H1 (cell line): ENCODE data around the gene NHSL2. TPM values are rescaled to one million over a fixed set of nuclear protein-coding genes. Genes with fewer than 3 reads are reported as not detected.
A peak's percentile ranks its signal among the peaks of the same experiment; 100 is the strongest.

ENCODE experiments used
- CTCF ChIA-PET: fragments of 300-600 bp; sonication (Branson Sonifier 250); formaldehyde crosslinking; loops from one replicate; lab custom pipeline; 2021; ENCODE audit not compliant: partially characterized antibody; lab: Charles Lee
- POLR2A ChIA-PET: fragments of 300-600 bp; sonication (Branson Sonifier 250); formaldehyde crosslinking; loops from one replicate; lab custom pipeline; 2021; ENCODE audit warnings: inconsistent platforms; ENCODE audit not compliant: partially characterized antibody; lab: Charles Lee
- DNase-seq, 2 experiments: peaks; one replicate each; pipeline versions ENCODE4 v3.0.0 to v3.0.0-alpha.2; 2010 to 2022; ENCODE audit warnings: low spot score in 2 of 2, low read depth in 1 of 2, mixed read lengths in 1 of 2
- FAIRE-seq: peaks from 2 replicates; lab custom pipeline; 2011; peaks lifted over from hg19 to GRCh38; lab: Jason Lieb, UNC
- H2AFZ ChIP-seq: 2 replicates; pipeline ENCODE4 v1.8.1; 2012; ENCODE audit warnings: low read length, inconsistent platforms
- H2AK5ac ChIP-seq: 2 replicates; pipeline ENCODE4 v1.6.1; 2013; ENCODE audit warnings: low read depth, low read length
- H2BK120ac ChIP-seq: replicated peaks from 2 replicates; pipeline ENCODE3; 2013; ENCODE audit warnings: low read depth, low read length, inconsistent platforms
- H2BK12ac ChIP-seq: 2 replicates; pipeline ENCODE4 v1.6.1; 2013; ENCODE audit warnings: low read depth, low read length
- H2BK15ac ChIP-seq: 2 replicates; pipeline ENCODE4 v1.6.1; 2013; ENCODE audit warnings: low read length
- H2BK20ac ChIP-seq: 2 replicates; pipeline ENCODE4 v1.6.1; 2013; ENCODE audit warnings: low read length
- H2BK5ac ChIP-seq: 2 replicates; pipeline ENCODE4 v1.6.1; 2013; ENCODE audit warnings: low read depth, low read length
- H3K14ac ChIP-seq: 2 replicates; pipeline ENCODE4 v1.6.1; 2013; ENCODE audit warnings: inconsistent platforms; ENCODE audit not compliant: insufficient read length
- H3K18ac ChIP-seq: 2 replicates; pipeline ENCODE4 v1.6.1; 2013; ENCODE audit warnings: low read length; ENCODE audit errors: extremely low read depth
- H3K23ac ChIP-seq: 2 replicates; pipeline ENCODE4 v1.6.1; 2013; ENCODE audit warnings: inconsistent platforms; ENCODE audit not compliant: insufficient read length
- H3K23me2 ChIP-seq: 2 replicates; pipeline ENCODE4 v1.6.1; 2013; ENCODE audit warnings: low read depth, low read length
- H3K27ac ChIP-seq: 2 replicates; pipeline ENCODE4 v1.6.1; 2011; ENCODE audit warnings: low read depth, low read length, inconsistent platforms
- H3K27me3 ChIP-seq, 4 experiments: replicated peaks in 1 of 4; 1 replicate in 1 of 4; 2 replicates in 3 of 4; pipeline versions ENCODE4 v1.6.1 to v1.8.1; 2011 to 2013; ENCODE audit warnings: low read length in 3 of 4, mild to moderate bottlenecking in 3 of 4, inconsistent platforms in 2 of 4, mixed read lengths in 2 of 4, moderate library complexity in 1 of 4; ENCODE audit not compliant: control insufficient read depth in 3 of 4, insufficient read depth in 3 of 4; ENCODE audit errors: extremely low read depth in 1 of 4
- H3K36me3 ChIP-seq, 4 experiments: 2 replicates each; pipeline versions ENCODE4 v1.6.1 to v1.8.1; 2011 to 2013; ENCODE audit warnings: mild to moderate bottlenecking in 4 of 4, low read length in 3 of 4, moderate library complexity in 2 of 4, control low read depth in 1 of 4, inconsistent platforms in 1 of 4; ENCODE audit not compliant: insufficient read depth in 4 of 4, control insufficient read depth in 2 of 4
- H3K4ac ChIP-seq: replicated peaks from 2 replicates; pipeline ENCODE3; 2013; ENCODE audit warnings: low read length, low read depth, mixed read lengths, inconsistent platforms; ENCODE audit not compliant: insufficient read length
- H3K4me1 ChIP-seq, 4 experiments: replicated peaks in 1 of 4; 1 replicate in 1 of 4; 2 replicates in 3 of 4; pipeline versions ENCODE4 v1.6.1 to v1.8.1; 2011 to 2013; ENCODE audit warnings: low read length in 3 of 4, inconsistent platforms in 2 of 4, mixed read lengths in 1 of 4; ENCODE audit not compliant: insufficient read depth in 4 of 4, control insufficient read depth in 3 of 4
- H3K4me2 ChIP-seq, 2 experiments: 2 replicates each; pipeline versions ENCODE4 v1.6.1 to v1.8.1; 2011 to 2013; ENCODE audit warnings: low read depth in 2 of 2, low read length in 2 of 2, control low read depth in 1 of 2, inconsistent platforms in 1 of 2, mild to moderate bottlenecking in 1 of 2; ENCODE audit not compliant: insufficient read depth in 1 of 2
- H3K4me3 ChIP-seq, 4 experiments: fragments of 200-600, 300-600 bp in 1 of 4; sonication (generic), shearing (Covaris generic), sonication (Bioruptor Twin) in 1 of 4; 2 replicates each; pipeline versions ENCODE4 v1.5.1 to v1.8.1; 2011 to 2016; ENCODE audit warnings: low read length in 4 of 4, low read depth in 3 of 4, control low read depth in 2 of 4, inconsistent platforms in 2 of 4, mild to moderate bottlenecking in 2 of 4, mixed read lengths in 1 of 4, moderate library complexity in 1 of 4; ENCODE audit not compliant: insufficient read depth in 2 of 4; ENCODE audit errors: extremely low read depth in 1 of 4
- H3K56ac ChIP-seq: replicated peaks from 2 replicates; pipeline ENCODE3; 2013; ENCODE audit warnings: low read depth, mild to moderate bottlenecking, mixed read lengths, low read length, inconsistent platforms; ENCODE audit not compliant: insufficient read length
- H3K79me1 ChIP-seq: 2 replicates; pipeline ENCODE4 v1.6.1; 2013; ENCODE audit warnings: low read depth, low read length, control low read depth
- H3K79me2 ChIP-seq, 2 experiments: 2 replicates each; pipeline versions ENCODE4 v1.6.1 to v1.8.1; 2012 to 2013; ENCODE audit warnings: low read length in 2 of 2, mild to moderate bottlenecking in 2 of 2, inconsistent platforms in 1 of 2; ENCODE audit not compliant: insufficient read depth in 2 of 2, control insufficient read depth in 1 of 2
- H3K9ac ChIP-seq, 4 experiments: replicated peaks in 1 of 4; 1 replicate in 1 of 4; 2 replicates in 3 of 4; pipeline versions ENCODE4 v1.6.1 to v1.8.1; 2011 to 2013; ENCODE audit warnings: low read depth in 3 of 4, low read length in 3 of 4, control low read depth in 2 of 4, mild to moderate bottlenecking in 2 of 4, moderate library complexity in 2 of 4, inconsistent platforms in 1 of 4; ENCODE audit errors: extremely low read depth in 1 of 4
- H3K9me3 ChIP-seq, 2 experiments: 2 replicates each; pipeline versions ENCODE4 v1.6.1 to v1.8.1; 2012 to 2013; ENCODE audit warnings: mild to moderate bottlenecking in 2 of 2, moderate library complexity in 2 of 2, control low read depth in 1 of 2, inconsistent platforms in 1 of 2, low read depth in 1 of 2, low read length in 1 of 2, mixed read lengths in 1 of 2; ENCODE audit not compliant: insufficient read depth in 2 of 2
- H4K20me1 ChIP-seq, 2 experiments: replicated peaks in 1 of 2; 2 replicates each; pipeline versions ENCODE3 to v1.8.1; 2011 to 2013; ENCODE audit warnings: inconsistent platforms in 2 of 2, low read length in 2 of 2, mild to moderate bottlenecking in 1 of 2; ENCODE audit not compliant: insufficient read depth in 2 of 2, control insufficient read depth in 1 of 2
- H4K5ac ChIP-seq: 2 replicates; pipeline ENCODE4 v1.6.1; 2013; ENCODE audit warnings: low read length, low read depth, mixed read lengths, inconsistent platforms; ENCODE audit not compliant: insufficient read length
- H4K8ac ChIP-seq: 2 replicates; pipeline ENCODE4 v1.8.0; 2013; ENCODE audit warnings: mild to moderate bottlenecking, moderate library complexity, low read length, inconsistent platforms; ENCODE audit not compliant: insufficient read depth; ENCODE audit errors: extremely low read depth
- H4K91ac ChIP-seq: replicated peaks from 2 replicates; pipeline ENCODE3; 2013; ENCODE audit warnings: low read length, mixed read lengths, inconsistent platforms; ENCODE audit not compliant: insufficient read length
- ASH2L ChIP-seq: fragments of 200-600, 300-600 bp; sonication (generic); IDR thresholded peaks from one replicate; pipeline ENCODE4 v1.7.1; 2017; ENCODE audit warnings: low read length
- BRCA1 ChIP-seq: IDR thresholded peaks from 2 replicates; pipeline ENCODE4 v1.6.1; 2012; ENCODE audit warnings: low read depth, low read length, improper control_type of control experiment
- CHD2 ChIP-seq: IDR thresholded peaks from 2 replicates; pipeline ENCODE4 v1.6.1; 2012; ENCODE audit warnings: low read length, improper control_type of control experiment
- JUND ChIP-seq: IDR thresholded peaks from 2 replicates; pipeline ENCODE4 v1.6.1; 2011; ENCODE audit warnings: mild to moderate bottlenecking, improper control_type of control experiment, low read length
- RAD21 ChIP-seq, 2 experiments: IDR thresholded peaks in 1 of 2; conservative IDR thresholded peaks in 1 of 2; 2 replicates each; pipeline ENCODE4 v1.6.1; 2011; ENCODE audit warnings: low read depth in 2 of 2, low read length in 2 of 2, improper control_type of control experiment in 1 of 2, inconsistent platforms in 1 of 2, mild to moderate bottlenecking in 1 of 2, moderate library complexity in 1 of 2
- RNF2 ChIP-seq: fragments of 200-900, 300-1000 bp; sonication (generic); IDR thresholded peaks from 2 replicates; pipeline ENCODE4 v1.7.1; 2016; ENCODE audit warnings: borderline replicate concordance, low read depth, mild to moderate bottlenecking, antibody characterized with exemption, low read length; ENCODE audit not compliant: poor library complexity, severe bottlenecking; ENCODE audit errors: missing control alignments
- SIRT6 ChIP-seq: IDR thresholded peaks from one replicate; pipeline ENCODE4 v1.7.1; 2012; ENCODE audit warnings: low read length, inconsistent platforms
- SP1 ChIP-seq: IDR thresholded peaks from 2 replicates; pipeline ENCODE4 v1.6.1; 2011; ENCODE audit warnings: low read depth, low read length
- SRF ChIP-seq: IDR thresholded peaks from 2 replicates; pipeline ENCODE4 v1.6.1; 2011; ENCODE audit warnings: mild to moderate bottlenecking, low read depth, low read length, moderate library complexity
- WGBS, 2 experiments: shearing (Covaris generic) in 1 of 2; methylation state at CpG; one replicate each; pipeline versions ENCODE4 v1.1.6 to v1.1.7; 2013 to 2015; ENCODE audit warnings: low lambda C conversion rate in 2 of 2, mixed read lengths in 2 of 2, inconsistent platforms in 1 of 2, low coverage in 1 of 2, missing lambda C conversion rate in 1 of 2; ENCODE audit not compliant: insufficient replicate concordance in 2 of 2, insufficient coverage in 1 of 2, insufficient read length in 1 of 2; ENCODE audit errors: extremely low coverage in 1 of 2, missing lambda C conversion rate in 1 of 2; 5-methylcytosine and 5-hydroxymethylcytosine counted together
- polyA plus RNA-seq, 7 experiments: library from polyadenylated mRNA; depleted of rRNA in 3 of 7; stranded (reverse) in 5 of 7; unstranded in 2 of 7; fragments of >200 nt in 5 of 7; fragments of 200-250 nt in 2 of 7; gene quantifications; 1 replicate in 5 of 7; 2 replicates in 1 of 7; 4 replicates in 1 of 7; pipeline versions ENCODE4 v1.2.1 to v1.2.3, GENCODE V29; 2011 to 2013; ENCODE audit warnings: missing spikeins in 2 of 7, mixed read lengths in 2 of 7
- total RNA-seq: library from RNA; stranded (reverse); fragmentation: NEBNext Ultra II Directional; extraction: Animal tissue kit (Norgen Biotek cat#: 25700); gene quantifications from 2 replicates; pipeline ENCODE4 v1.2.1, GENCODE V29; 2021
- TF ChIP-seq, protein P1 (sequence below), 3 experiments: IDR thresholded peaks; 1 replicate in 2 of 3; 2 replicates in 1 of 3; pipeline versions ENCODE4 v1.5.1 to v1.6.1; 2011; ENCODE audit warnings: low read length in 3 of 3, mild to moderate bottlenecking in 3 of 3, inconsistent platforms in 2 of 3, low read depth in 1 of 3, moderate library complexity in 1 of 3; ENCODE audit not compliant: insufficient read depth in 1 of 3; ENCODE audit errors: control extremely low read depth in 1 of 3

Gene NHSL2
- total and polyA plus RNA-seq, 2 of the 8 experiments (the other 6 are each of a cell fraction or from before 2014, with no cell fraction given), result 3.7 to 7.2 TPM

DNA sequence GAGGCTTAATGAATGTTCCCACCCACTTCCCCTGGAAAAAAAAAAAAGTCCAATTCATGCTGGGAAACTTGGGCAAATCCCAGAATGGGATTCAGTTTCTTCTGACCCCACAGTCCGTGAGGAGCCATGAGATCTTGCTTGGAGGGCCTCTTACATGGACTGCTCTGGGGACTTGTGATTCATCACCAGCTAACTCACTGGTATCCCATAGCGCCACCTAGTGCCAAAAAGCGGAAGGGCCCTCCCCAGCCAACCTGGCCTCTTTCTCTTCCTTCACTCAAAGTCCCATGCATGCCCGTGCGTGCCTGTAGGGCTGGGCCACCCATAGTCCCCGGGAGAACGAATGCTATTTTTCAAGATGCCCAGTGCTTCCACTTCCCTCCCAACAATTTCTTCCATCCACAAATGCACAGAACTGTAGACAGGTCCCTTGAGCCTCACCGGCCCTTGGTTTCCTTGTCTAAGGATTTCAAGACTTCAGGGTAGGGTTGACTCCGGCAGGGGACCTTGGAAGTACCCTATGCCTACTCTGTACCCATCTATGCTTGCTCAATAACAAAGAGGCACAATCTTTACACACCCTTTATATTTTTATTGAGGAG, 216.0 kb downstream of the NHSL2 start:
- Histone ChIP-seq H3K4me3 (no peak overlapping the region), H3K79me2 (no peaks in the 10 kb centered on the region), H3K4me1 (peaks cover 6 to 16% (median 11%) of the 10 kb centered on the region in 4 experiments), H3K36me3 (no peaks in the 10 kb centered on the region), H3K79me1 (no peaks in the 10 kb centered on the region), H2BK12ac (no peak overlapping the region), H4K91ac (no peak overlapping the region), H3K18ac (no peak overlapping the region), H4K20me1 (peaks cover 3 to 4% of the 10 kb centered on the region in 2 experiments), H3K4me2 (no peak overlapping the region), H4K8ac (no peak overlapping the region), H3K23me2 (peaks cover 3% of the 10 kb centered on the region; the same call in 1 of the 2 replicates), H3K27ac (no peak overlapping the region), H2BK15ac (no peak overlapping the region), H2AFZ (no peak overlapping the region), H2BK5ac (no peak overlapping the region), H3K4ac (no peak overlapping the region), H3K9ac (no peak overlapping the region), H3K23ac (no peak overlapping the region), H3K14ac (no peak overlapping the region), H4K5ac (no peak overlapping the region), H3K56ac (no peak overlapping the region), H2BK20ac (no peak overlapping the region), H3K27me3 (peaks cover 12 to 29% (median 24%) of the 10 kb centered on the region in 4 experiments), H3K9me3 (peaks cover 0 to 4% of the 10 kb centered on the region in 2 experiments; a peak in 1 of 4 replicates), H2BK120ac (no peak overlapping the region), H2AK5ac (no peak overlapping the region)
- peak; percentile 69 for FAIRE-seq
- CTCF ChIA-PET, result interaction anchor here (0.7 to 3.9 kb wide), 21 partner anchors 12 to 475 kb away, joined by 3 to 21 read pairs (median 4); partner anchors contain the start of gene PIN4
- WGBS, 2 experiments, result 41% methylated on average over 9 of the region's 9 CpGs; no CpG with 5 or more reads in 1 of the 2 experiments
- DNase-seq, result peak; percentile 57 to 90
- POLR2A ChIA-PET, result interaction anchor here (1.3 kb wide), 1 partner anchor 82 kb away, joined by 3 read pairs; no protein-coding TSS in a partner anchor
- no peak for TF ChIP-seq SIRT6
- TF ChIP-seq SP1, result no peak
- TF ChIP-seq CHD2, result no peak
- TF ChIP-seq JUND, result no peak
- no peak for TF ChIP-seq SRF
- TF ChIP-seq RAD21 (IDR thresholded peaks at IDR 0.05 in 1 of 2, conservative IDR thresholded peaks at IDR 0.05 in 1 of 2; ENCODE audit: low read depth in 2 of 2, low read length in 2 of 2), result peak; percentile 84 to 86
- TF ChIP-seq ASH2L, result no peak
- TF ChIP-seq, protein P1, sequence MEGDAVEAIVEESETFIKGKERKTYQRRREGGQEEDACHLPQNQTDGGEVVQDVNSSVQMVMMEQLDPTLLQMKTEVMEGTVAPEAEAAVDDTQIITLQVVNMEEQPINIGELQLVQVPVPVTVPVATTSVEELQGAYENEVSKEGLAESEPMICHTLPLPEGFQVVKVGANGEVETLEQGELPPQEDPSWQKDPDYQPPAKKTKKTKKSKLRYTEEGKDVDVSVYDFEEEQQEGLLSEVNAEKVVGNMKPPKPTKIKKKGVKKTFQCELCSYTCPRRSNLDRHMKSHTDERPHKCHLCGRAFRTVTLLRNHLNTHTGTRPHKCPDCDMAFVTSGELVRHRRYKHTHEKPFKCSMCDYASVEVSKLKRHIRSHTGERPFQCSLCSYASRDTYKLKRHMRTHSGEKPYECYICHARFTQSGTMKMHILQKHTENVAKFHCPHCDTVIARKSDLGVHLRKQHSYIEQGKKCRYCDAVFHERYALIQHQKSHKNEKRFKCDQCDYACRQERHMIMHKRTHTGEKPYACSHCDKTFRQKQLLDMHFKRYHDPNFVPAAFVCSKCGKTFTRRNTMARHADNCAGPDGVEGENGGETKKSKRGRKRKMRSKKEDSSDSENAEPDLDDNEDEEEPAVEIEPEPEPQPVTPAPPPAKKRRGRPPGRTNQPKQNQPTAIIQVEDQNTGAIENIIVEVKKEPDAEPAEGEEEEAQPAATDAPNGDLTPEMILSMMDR (IDR thresholded peaks at IDR 0.05; ENCODE audit: control extremely low read depth in 1 of 3, insufficient read depth in 1 of 3, low read depth in 1 of 3, low read length in 3 of 3), result peak in 2 of 3 experiments; percentile 72 to 79; a peak in 3 of 4 replicates
- TF ChIP-seq RNF2, result no peak
- no peak for TF ChIP-seq BRCA1
